Ramos (cell line): Measurements from ENCODE around the gene SGTA.

ENCODE experiments used
- in situ Hi-C: fragments of 300-500 bp; cut with MboI; formaldehyde crosslinking; loops from one replicate; pipeline ENCODE4 v1.14.3; 2022; ENCODE audit warnings: low sequenced_read_pairs; ENCODE audit not compliant: unreplicated experiment

SGTA gene

GRCh38 chr19:2774083-2774679, 8.9 kb downstream of the SGTA start:
- in situ Hi-C loops = no loop called here

- in situ Hi-C loops = no loop called here
Measured at GRCh38 chr19:2771786-2772674, 11.0 kb downstream of the SGTA start.

- in situ Hi-C loops = no loop called here
Measured at GRCh38 chr19:2770055-2771013, 12.7 kb downstream of the SGTA start.

GRCh38 chr19:2769218-2769617, 13.9 kb downstream of the SGTA start:
- in situ Hi-C loops = no loop called here

GRCh38 chr19:2768365-2769132, 14.5 kb downstream of the SGTA start:
- in situ Hi-C loops = no loop called here

- in situ Hi-C loops = no loop called here
Measured at GRCh38 chr19:2767688-2768087, 15.4 kb downstream of the SGTA start.

GRCh38 chr19:2766594-2767372, 16.3 kb downstream of the SGTA start:
- in situ Hi-C loops = no loop called here

- in situ Hi-C loops = no loop called here
Measured at GRCh38 chr19:2765376-2765775, 17.7 kb downstream of the SGTA start.

GRCh38 chr19:2764945-2765344, 18.1 kb downstream of the SGTA start:
- in situ Hi-C loops = no loop called here

GRCh38 chr19:2763687-2764086, 19.4 kb downstream of the SGTA start:
- in situ Hi-C loops = no loop called here

- in situ Hi-C loops = no loop called here
Measured at GRCh38 chr19:2762783-2763496, 20.1 kb downstream of the SGTA start.

- in situ Hi-C loops = no loop called here
Measured at GRCh38 chr19:2761876-2762782, 20.9 kb downstream of the SGTA start.

GRCh38 chr19:2761309-2761677, 21.8 kb downstream of the SGTA start:
- in situ Hi-C loops = no loop called here

- in situ Hi-C loops = no loop called here
Measured at GRCh38 chr19:2759965-2760364, 23.1 kb downstream of the SGTA start.

GRCh38 chr19:2759362-2759761, 23.7 kb downstream of the SGTA start:
- in situ Hi-C loops = no loop called here

- in situ Hi-C loops = no loop called here
Measured at GRCh38 chr19:2758601-2759313, 24.3 kb downstream of the SGTA start.
